Caco-2 (cell line): ENCODE measurements around the gene RBM4B. TPM values are rescaled to one million over a fixed set of nuclear protein-coding genes. Genes with fewer than 3 reads are reported as not detected.

Experiments used
- BruUV-seq: library from RNA; stranded (reverse); fragments of 400-500 nt; replicated peaks from 2 replicates; lab custom pipeline; 2021; lab: Mats Ljungman, UMichigan
- CTCF ChIA-PET: fragments of 300-600 bp; sonication (Branson Sonifier 250); formaldehyde crosslinking; loops from one replicate; lab custom pipeline; 2022; ENCODE audit warnings: antibody characterized with exemption; lab: Charles Lee
- POLR2A ChIA-PET: fragments of 300-600 bp; sonication (Branson Sonifier 250); formaldehyde crosslinking; loops from one replicate; lab custom pipeline; 2022; ENCODE audit warnings: antibody characterized with exemption; lab: Charles Lee
- DNase-seq, 2 experiments: peaks; one replicate each; pipeline versions ENCODE4 v3.0.0 to v3.0.0-alpha.2; 2020 to 2022
- H3K27me3 ChIP-seq: replicated peaks from 2 replicates; pipeline ENCODE4 v1.6.0; 2011; ENCODE audit warnings: low read length; ENCODE audit not compliant: control insufficient read depth, insufficient read depth
- H3K36me3 ChIP-seq: 2 replicates; pipeline ENCODE4 v1.5.1; 2011; ENCODE audit warnings: low read length; ENCODE audit not compliant: control insufficient read depth, insufficient read depth
- H3K4me1 ChIP-seq: fragments of 250-450 bp; sonication (Bioruptor Pico); 2 replicates; pipeline ENCODE4 v1.5.1; 2020; ENCODE audit warnings: mild to moderate bottlenecking
- H3K4me3 ChIP-seq: 2 replicates; pipeline ENCODE4 v1.5.1; 2011; ENCODE audit warnings: low read depth, mild to moderate bottlenecking, control low read depth, low read length
- H3K9me3 ChIP-seq: fragments of 250-450 bp; sonication (Bioruptor Pico); 2 replicates; pipeline ENCODE4 v1.5.1; 2020; ENCODE audit warnings: mild to moderate bottlenecking, moderate library complexity
- H3K27ac Mint-ChIP-seq: one replicate; pipeline ENCODE4 v1.8.0; 2022; ENCODE audit warnings: mixed read lengths; ENCODE audit not compliant: unreplicated experiment
- H3K27me3 Mint-ChIP-seq: one replicate; pipeline ENCODE4 v1.8.0; 2022; ENCODE audit warnings: mixed read lengths; ENCODE audit not compliant: insufficient read depth, unreplicated experiment
- H3K36me3 Mint-ChIP-seq: one replicate; pipeline ENCODE4 v1.8.0; 2022; ENCODE audit warnings: mild to moderate bottlenecking, mixed read lengths; ENCODE audit not compliant: insufficient read depth, unreplicated experiment
- H3K4me1 Mint-ChIP-seq: one replicate; pipeline ENCODE4 v1.8.0; 2022; ENCODE audit warnings: low read depth, mixed read lengths; ENCODE audit not compliant: unreplicated experiment
- H3K4me3 Mint-ChIP-seq: one replicate; pipeline ENCODE4 v1.8.0; 2022; ENCODE audit warnings: mild to moderate bottlenecking, moderate library complexity, mixed read lengths; ENCODE audit not compliant: unreplicated experiment
- H3K9me3 Mint-ChIP-seq: one replicate; pipeline ENCODE4 v1.8.0; 2022; ENCODE audit warnings: mixed read lengths; ENCODE audit not compliant: unreplicated experiment
- intact Hi-C: fragments of 100-400 bp; cut with micrococcal nuclease; formaldehyde crosslinking; loops from one replicate; pipeline ENCODE4 v1.10.0; 2022; ENCODE audit not compliant: unreplicated experiment
- total RNA-seq: library from RNA; stranded (reverse); gene quantifications from 2 replicates; pipeline ENCODE4 v1.2.3, GENCODE V29; 2022
- TF ChIP-seq, protein P1 (sequence below), 2 experiments: fragments of 200-600 bp in 1 of 2; IDR thresholded peaks; 1 replicate in 1 of 2; 2 replicates in 1 of 2; pipeline versions ENCODE4 v1.5.1 to v1.8.0; 2011 to 2022; ENCODE audit warnings: antibody characterized with exemption in 1 of 2, control low read depth in 1 of 2, inconsistent platforms in 1 of 2, low read depth in 1 of 2, low read length in 1 of 2, mild to moderate bottlenecking in 1 of 2, moderate library complexity in 1 of 2; ENCODE audit not compliant: insufficient read depth in 1 of 2, severe bottlenecking in 1 of 2, unreplicated experiment in 1 of 2

The RBM4B gene
- total RNA-seq, 1 experiment from 2014 or later, result 45.8 TPM

DNA sequence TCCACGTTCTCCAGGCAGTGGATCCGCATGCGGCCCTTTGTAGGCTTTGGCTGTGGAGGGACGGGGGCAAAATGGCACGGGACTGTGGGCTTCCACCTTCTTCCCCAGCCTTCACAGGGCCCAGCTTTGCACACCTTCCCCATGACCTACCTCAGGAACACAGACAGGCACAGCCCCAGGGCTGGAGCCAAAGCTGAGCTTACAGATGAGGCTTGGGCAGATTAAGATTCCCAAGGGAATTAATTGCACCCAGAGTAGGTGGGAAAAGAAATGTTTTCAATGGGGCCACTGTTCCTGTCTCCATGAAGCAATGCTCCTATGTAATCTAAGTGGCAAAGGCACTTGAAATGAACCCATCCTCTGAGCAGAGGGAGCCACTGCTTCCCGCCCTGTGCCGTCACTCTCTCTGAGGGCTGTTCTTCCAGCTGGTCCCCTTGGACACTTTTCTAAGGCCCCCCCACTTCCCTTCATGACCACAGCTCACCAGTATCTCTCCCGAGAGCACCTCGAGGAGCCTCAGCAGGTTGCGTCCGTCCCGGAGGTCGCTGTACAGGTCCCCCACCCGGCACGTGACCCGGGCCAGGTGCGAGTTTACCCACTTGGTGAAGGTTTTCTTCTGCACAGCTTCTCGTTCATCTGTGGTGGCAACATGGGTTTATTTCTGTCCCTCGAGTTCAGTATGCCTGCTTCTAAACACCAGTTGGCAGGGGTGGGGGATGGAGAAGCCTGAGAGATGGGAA lies 37.8 kb upstream of the RBM4B start:
- Histone ChIP-seq H3K4me1 (0 out of 2 replicates have a peak, but pooled peaks cover 8% of the 10 kb centered on the region), H3K27me3 (no peaks in the 10 kb centered on the region), H3K9me3 (no peaks in the 10 kb centered on the region), H3K4me3 (no peak overlapping the region), H3K36me3 (0 out of 2 replicates have a peak, but pooled peaks cover 7% of the 10 kb centered on the region)
- no peak overlapping the region for H3K4me3 Mint-ChIP-seq
- CTCF ChIA-PET, result interaction anchor here (0.6 to 1.1 kb wide), 2 partner anchors 144 to 224 kb away, joined by 3 to 7 read pairs; no protein-coding TSS in a partner anchor
- H3K4me1 Mint-ChIP-seq, result peaks cover 17% of the 10 kb centered on the region
- TF ChIP-seq, protein P1, sequence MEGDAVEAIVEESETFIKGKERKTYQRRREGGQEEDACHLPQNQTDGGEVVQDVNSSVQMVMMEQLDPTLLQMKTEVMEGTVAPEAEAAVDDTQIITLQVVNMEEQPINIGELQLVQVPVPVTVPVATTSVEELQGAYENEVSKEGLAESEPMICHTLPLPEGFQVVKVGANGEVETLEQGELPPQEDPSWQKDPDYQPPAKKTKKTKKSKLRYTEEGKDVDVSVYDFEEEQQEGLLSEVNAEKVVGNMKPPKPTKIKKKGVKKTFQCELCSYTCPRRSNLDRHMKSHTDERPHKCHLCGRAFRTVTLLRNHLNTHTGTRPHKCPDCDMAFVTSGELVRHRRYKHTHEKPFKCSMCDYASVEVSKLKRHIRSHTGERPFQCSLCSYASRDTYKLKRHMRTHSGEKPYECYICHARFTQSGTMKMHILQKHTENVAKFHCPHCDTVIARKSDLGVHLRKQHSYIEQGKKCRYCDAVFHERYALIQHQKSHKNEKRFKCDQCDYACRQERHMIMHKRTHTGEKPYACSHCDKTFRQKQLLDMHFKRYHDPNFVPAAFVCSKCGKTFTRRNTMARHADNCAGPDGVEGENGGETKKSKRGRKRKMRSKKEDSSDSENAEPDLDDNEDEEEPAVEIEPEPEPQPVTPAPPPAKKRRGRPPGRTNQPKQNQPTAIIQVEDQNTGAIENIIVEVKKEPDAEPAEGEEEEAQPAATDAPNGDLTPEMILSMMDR (IDR thresholded peaks at IDR 0.05; ENCODE audit: insufficient read depth in 1 of 2, low read depth in 1 of 2, low read length in 1 of 2, severe bottlenecking in 1 of 2, unreplicated experiment in 1 of 2), result no peak
- POLR2A ChIA-PET, result interaction anchor here (0.6 kb wide), 1 partner anchor 118 kb away, joined by 4 read pairs; no protein-coding TSS in a partner anchor
- BruUV-seq, result no TSS peak
- H3K27ac Mint-ChIP-seq, result no peak overlapping the region
- H3K9me3 Mint-ChIP-seq, result no peaks in the 10 kb centered on the region
- no peak for DNase-seq
- peaks cover 14% of the 10 kb centered on the region for H3K36me3 Mint-ChIP-seq
- intact Hi-C loops, result no loop called here
- no peaks in the 10 kb centered on the region for H3K27me3 Mint-ChIP-seq

DNA sequence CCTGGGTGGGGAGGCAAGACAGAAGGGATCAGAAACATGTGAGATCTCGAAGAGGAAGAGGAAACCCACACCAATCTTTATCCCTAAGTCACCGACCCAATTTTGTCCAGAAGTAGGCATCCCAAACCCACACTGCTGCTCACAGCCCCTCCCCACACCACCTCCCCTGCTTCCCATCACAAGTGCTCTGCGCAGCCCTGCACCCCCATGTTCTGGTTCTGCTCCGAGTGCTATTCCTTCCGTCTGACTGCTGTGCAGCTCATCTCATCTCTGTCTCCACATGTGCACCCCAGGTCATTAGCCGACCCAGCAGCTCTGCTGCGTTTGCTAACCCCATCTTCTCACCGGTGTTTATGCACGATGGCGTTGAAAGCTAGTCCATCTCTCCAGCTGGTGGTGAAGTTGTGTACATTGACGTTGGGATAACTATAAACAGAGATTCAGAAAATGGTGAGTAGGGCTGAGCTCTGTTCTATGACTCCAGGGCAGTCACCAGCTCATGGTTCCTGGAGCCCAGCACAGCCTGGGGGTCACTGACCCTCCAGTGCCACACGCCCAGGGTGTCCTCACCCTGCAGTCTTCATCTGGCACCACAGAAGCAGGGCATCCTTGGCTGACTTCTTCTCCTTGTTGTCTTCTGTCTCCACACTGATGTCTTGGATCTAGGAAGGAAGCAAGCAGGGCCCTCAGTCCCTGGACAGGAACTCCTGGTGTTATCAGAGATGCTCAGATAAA lies 36.2 kb upstream of the RBM4B start:
- Mint-ChIP-seq H3K36me3 (peaks cover 14% of the 10 kb centered on the region), H3K4me3 (no peak overlapping the region), H3K4me1 (peaks cover 7% of the 10 kb centered on the region), H3K27me3 (no peaks in the 10 kb centered on the region), H3K27ac (no peak overlapping the region), H3K9me3 (no peaks in the 10 kb centered on the region)
- intact Hi-C loops, result no loop called here
- BruUV-seq, result no TSS peak
- 0 out of 2 replicates have a peak, but pooled peaks cover 7% of the 10 kb centered on the region for H3K36me3 ChIP-seq
- H3K4me1 ChIP-seq, result 0 out of 2 replicates have a peak, but pooled peaks cover 5% of the 10 kb centered on the region
- H3K4me3 ChIP-seq, result no peak overlapping the region
- no peak for DNase-seq
- ChIA-PET POLR2A (interaction anchor here (0.6 kb wide), 1 partner anchor 147 kb away, joined by 7 read pairs; no protein-coding TSS in a partner anchor), CTCF (interaction anchor here (1.2 kb wide), 1 partner anchor 234 kb away, joined by 3 read pairs; the partner anchor contains the start of gene DPP3)
- H3K27me3 ChIP-seq, result no peaks in the 10 kb centered on the region
- TF ChIP-seq, protein P1 (IDR thresholded peaks at IDR 0.05; ENCODE audit: insufficient read depth in 1 of 2, low read depth in 1 of 2, low read length in 1 of 2, severe bottlenecking in 1 of 2, unreplicated experiment in 1 of 2), result no peak
- H3K9me3 ChIP-seq, result no peaks in the 10 kb centered on the region

DNA sequence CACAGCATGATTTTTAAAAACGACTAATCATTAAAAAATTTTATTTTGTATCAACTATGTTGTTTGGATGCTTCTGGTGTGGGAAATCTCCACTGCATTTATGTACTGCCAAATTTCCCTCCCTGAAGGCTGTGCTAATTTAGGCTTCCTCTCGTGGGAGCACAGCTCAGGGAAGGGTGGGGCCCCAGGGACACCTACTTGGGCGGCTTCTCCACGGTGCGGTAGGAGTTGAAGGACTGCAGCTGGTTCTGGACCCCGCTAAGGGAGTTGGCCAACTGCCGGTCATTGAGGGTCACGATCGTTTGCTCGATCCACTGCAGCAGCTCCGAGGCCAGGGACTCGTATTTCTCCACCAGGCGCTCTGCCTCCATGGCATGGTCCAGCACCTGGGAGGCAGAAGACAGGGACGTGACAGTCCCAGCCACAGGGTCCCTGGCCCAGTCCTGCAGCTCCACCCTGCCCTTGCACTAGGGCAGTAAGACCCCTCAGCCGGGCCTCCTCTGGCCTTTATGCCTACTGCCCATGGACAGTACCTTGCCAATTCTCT lies 32.8 kb upstream of the RBM4B start:
- no peaks in the 10 kb centered on the region for H3K27me3 ChIP-seq
- intact Hi-C loops, result no loop called here
- no peak overlapping the region for H3K4me3 Mint-ChIP-seq
- no peaks in the 10 kb centered on the region for H3K27me3 Mint-ChIP-seq
- H3K9me3 Mint-ChIP-seq, result no peaks in the 10 kb centered on the region
- no peak for DNase-seq
- peaks cover 22% of the 10 kb centered on the region for H3K36me3 Mint-ChIP-seq
- ChIA-PET CTCF (interaction anchor here (0.6 kb wide), 1 partner anchor 244 kb away, joined by 4 read pairs; the partner anchor contains the start of gene PELI3), POLR2A (no interaction called here)
- no TSS peak for BruUV-seq
- 0 out of 2 replicates have a peak, but pooled peaks cover 7% of the 10 kb centered on the region for H3K36me3 ChIP-seq
- no peak overlapping the region for H3K27ac Mint-ChIP-seq
- H3K4me3 ChIP-seq, result no peak overlapping the region
- no peaks in the 10 kb centered on the region for H3K4me1 ChIP-seq
- TF ChIP-seq, protein P1 (IDR thresholded peaks at IDR 0.05; ENCODE audit: insufficient read depth in 1 of 2, low read depth in 1 of 2, low read length in 1 of 2, severe bottlenecking in 1 of 2, unreplicated experiment in 1 of 2), result no peak
- H3K4me1 Mint-ChIP-seq, result peaks cover 7% of the 10 kb centered on the region
- no peaks in the 10 kb centered on the region for H3K9me3 ChIP-seq
